K562 (cell line): Measurements from ENCODE around the gene RPL28. TPM values are rescaled to one million over a fixed set of nuclear protein-coding genes. Genes with fewer than 3 reads are reported as not detected.
"Not testable (repeated sequence)": the region's sequence is repeated elsewhere in the genome, so short reads cannot be mapped to it uniquely, and the experiment has no call there.

Experiments used
- ATAC-seq: fragments of 200-7000 bp; cut with Tn5 transposase; 3 replicates; pipeline ENCODE4 v1.9.1; 2020; ENCODE audit warnings: moderate library complexity
- BruUV-seq: library from RNA; stranded (reverse); fragments of 400-500 nt; replicated peaks from 2 replicates; lab custom pipeline; 2021; lab: Mats Ljungman, UMichigan
- CTCF ChIA-PET: fragments of 300-600 bp; formaldehyde crosslinking; extraction: SDS; loops from one replicate; lab custom pipeline; 2021; ENCODE audit warnings: low intra/inter-chr PET ratio; lab: Yijun Ruan, JAX
- POLR2A ChIA-PET: fragments of 300-600, 350-650 bp; sonication (Branson Sonifier 250); formaldehyde crosslinking; extraction: SDS; loops from one replicate; lab custom pipeline; 2021; ENCODE audit warnings: antibody characterized with exemption, inconsistent platforms; lab: Yijun Ruan, JAX
- DNase-seq, 4 experiments: peaks; one replicate each; pipeline versions ENCODE4 v3.0.0 to v3.0.0-alpha.2; 2011 to 2018; ENCODE audit warnings: low spot score in 3 of 4, mixed read lengths in 3 of 4; ENCODE audit errors: extremely low read depth in 1 of 4
- FAIRE-seq: peaks from 2 replicates; lab custom pipeline; 2011; peaks lifted over from hg19 to GRCh38; lab: Jason Lieb, UNC
- H2AFZ ChIP-seq: 2 replicates; pipeline ENCODE4 v1.6.0; 2011; ENCODE audit warnings: low read depth, low read length, control low read depth, inconsistent platforms
- H3K27ac ChIP-seq: fragments of 200-600 bp; 3 replicates; pipeline ENCODE4 v1.8.0; 2011; ENCODE audit warnings: low read depth, mild to moderate bottlenecking, control low read depth, inconsistent platforms, low read length, moderate library complexity, mixed read lengths; ENCODE audit errors: extremely low read depth
- H3K27me3 ChIP-seq, 2 experiments: fragments of 300-600 bp in 1 of 2; 2 replicates in 1 of 2; 3 replicates in 1 of 2; pipeline versions ENCODE4 v1.6.0 to v1.8.0; 2011; ENCODE audit warnings: inconsistent platforms in 2 of 2, low read length in 2 of 2, mild to moderate bottlenecking in 1 of 2, mixed read lengths in 1 of 2, moderate library complexity in 1 of 2; ENCODE audit not compliant: control insufficient read depth in 2 of 2, insufficient read depth in 2 of 2
- H3K36me3 ChIP-seq: fragments of 300-600 bp; 3 replicates; pipeline ENCODE4 v1.8.0; 2011; ENCODE audit warnings: mild to moderate bottlenecking, low read length, inconsistent platforms; ENCODE audit not compliant: control insufficient read depth, insufficient read depth
- H3K4me1 ChIP-seq, 2 experiments: fragments of 200-600 bp in 1 of 2; replicated peaks in 1 of 2; 2 replicates in 1 of 2; 3 replicates in 1 of 2; pipeline versions ENCODE4 v1.5.1 to v1.8.0; 2011; ENCODE audit warnings: inconsistent platforms in 2 of 2, low read length in 2 of 2, mild to moderate bottlenecking in 1 of 2, mixed read lengths in 1 of 2, moderate library complexity in 1 of 2; ENCODE audit not compliant: control insufficient read depth in 2 of 2, insufficient read depth in 2 of 2
- H3K4me2 ChIP-seq: 2 replicates; pipeline ENCODE4 v1.6.1; 2011; ENCODE audit warnings: low read length, control low read depth, inconsistent platforms, mixed read lengths; ENCODE audit not compliant: insufficient read depth
- H3K4me3 ChIP-seq: fragments of 200-600 bp; sonication (generic), shearing (Covaris generic); 2 replicates; pipeline ENCODE4 v1.5.1; 2016; ENCODE audit warnings: control low read depth, inconsistent platforms
- H3K79me2 ChIP-seq: fragments of 200-600 bp; 3 replicates; pipeline ENCODE4 v1.8.0; 2011; ENCODE audit warnings: low read length, inconsistent platforms; ENCODE audit not compliant: control insufficient read depth, insufficient read depth
- H3K9ac ChIP-seq, 2 experiments: 2 replicates each; pipeline versions ENCODE4 v1.6.0 to v1.6.1; 2011; ENCODE audit warnings: low read depth in 2 of 2, low read length in 2 of 2, control low read depth in 1 of 2, inconsistent platforms in 1 of 2, mild to moderate bottlenecking in 1 of 2, mixed read lengths in 1 of 2; ENCODE audit not compliant: insufficient read depth in 1 of 2
- H3K9me1 ChIP-seq: one replicate; pipeline ENCODE4 v1.6.0; 2011; ENCODE audit warnings: inconsistent platforms, mild to moderate bottlenecking, low read length, moderate library complexity; ENCODE audit not compliant: control insufficient read depth, insufficient read depth
- H3K9me3 ChIP-seq: replicated peaks from 2 replicates; pipeline ENCODE4 v1.5.1; 2011; ENCODE audit warnings: low read depth, low read length, inconsistent platforms; ENCODE audit not compliant: control insufficient read depth, insufficient read depth
- H4K20me1 ChIP-seq: replicated peaks from 2 replicates; pipeline ENCODE4 v1.6.1; 2011; ENCODE audit warnings: low read length, inconsistent platforms, mixed read lengths; ENCODE audit not compliant: control insufficient read depth, insufficient read depth
- BRCA1 ChIP-seq, 2 experiments: fragments of 450-650 bp in 1 of 2; sonication (generic) in 1 of 2; formaldehyde crosslinking in 1 of 2; IDR thresholded peaks; 2 replicates each; pipeline versions ENCODE4 v1.5.0 to v1.6.1; 2017 to 2020; ENCODE audit warnings: mild to moderate bottlenecking in 1 of 2, missing genetic modification reagents in 1 of 2
- CREM ChIP-seq: IDR thresholded peaks from 2 replicates; pipeline ENCODE4 v1.6.1; 2014; ENCODE audit warnings: antibody characterized with exemption, low read depth
- FIP1L1 ChIP-seq: fragments of 200-400 bp; formaldehyde crosslinking; IDR thresholded peaks from 2 replicates; pipeline ENCODE4 v1.6.1; 2018; ENCODE audit warnings: mild to moderate bottlenecking, low read depth, low read length; ENCODE audit not compliant: poor library complexity, severe bottlenecking
- SIX5 ChIP-seq, 2 experiments: IDR thresholded peaks; 2 replicates each; pipeline ENCODE4 v1.6.1; 2011; ENCODE audit warnings: low read length in 2 of 2, borderline replicate concordance in 1 of 2, low read depth in 1 of 2, mild to moderate bottlenecking in 1 of 2, moderate library complexity in 1 of 2; ENCODE audit not compliant: insufficient read depth in 1 of 2
- SMAD4 ChIP-seq: fragments of 250-450 bp; sonication (Bioruptor Pico); conservative IDR thresholded peaks from 2 replicates; pipeline ENCODE4 v1.8.0; 2021; ENCODE audit warnings: inconsistent platforms, mild to moderate bottlenecking, moderate library complexity
- SMC3 ChIP-seq: conservative IDR thresholded peaks from 2 replicates; pipeline ENCODE4 v1.6.1; 2011; ENCODE audit warnings: low read depth, low read length, improper control_type of control experiment; ENCODE audit not compliant: insufficient read depth
- SRF ChIP-seq, 2 experiments: fragments of 250-450, 450-650 bp in 1 of 2; sonication (Bioruptor Pico) in 1 of 2; sonication (generic) in 1 of 2; formaldehyde crosslinking; IDR thresholded peaks; 2 replicates each; pipeline versions ENCODE4 v1.5.0 to v1.5.1; 2020 to 2022; ENCODE audit warnings: mild to moderate bottlenecking in 1 of 2, missing genetic modification reagents in 1 of 2
- SRSF7 ChIP-seq: fragments of 200-400 bp; formaldehyde crosslinking; optimal IDR thresholded peaks from 2 replicates; pipeline ENCODE3; 2017; ENCODE audit warnings: mild to moderate bottlenecking, low read depth, low read length
- WGBS: fragments of 100-300 bp; shearing (Covaris generic); methylation state at CpG from one replicate; pipeline ENCODE4 v1.1.6; 2016; ENCODE audit warnings: low coverage, mixed read lengths; ENCODE audit not compliant: insufficient coverage; ENCODE audit errors: missing lambda C conversion rate; 5-methylcytosine and 5-hydroxymethylcytosine counted together
- in situ Hi-C: fragments of 300-500 bp; cut with MboI; formaldehyde crosslinking; loops from 4 replicates; pipeline ENCODE4 v1.15.0; 2018; ENCODE audit warnings: inconsistent platforms, mixed read lengths
- intact Hi-C: fragments of 100-400 bp; cut with micrococcal nuclease; formaldehyde crosslinking; loops from 2 replicates; pipeline ENCODE4 v1.14.2; 2022
- polyA plus RNA-seq, 8 experiments: library from polyadenylated mRNA; depleted of rRNA in 4 of 8; stranded (reverse) in 5 of 8; unstranded in 3 of 8; fragments of >200 nt; fragmentation: Nextera tagmentation in 2 of 8; fragmentation: Illumina TruSeq in 1 of 8; extraction: Ambion mirVana in 2 of 8; extraction: Trizol in 1 of 8; gene quantifications; 2 replicates each; pipeline versions ENCODE4 v1.2.1 to v1.2.3, GENCODE V29; 2011 to 2014; ENCODE audit warnings: inconsistent platforms in 1 of 8, missing spikeins in 1 of 8
- total RNA-seq, 7 experiments: library from RNA; depleted of rRNA in 6 of 7; stranded (reverse); fragments of >200 nt in 6 of 7; fragmentation: Illumina TruSeq in 2 of 7; extraction: Trizol in 2 of 7; gene quantifications; 2 replicates each; pipeline versions ENCODE4 v1.2.1 to v1.2.3, GENCODE V29; 2011 to 2021; ENCODE audit warnings: low replicate concordance in 1 of 7
- TF ChIP-seq, protein P1 (sequence below), 2 experiments: fragments of 450-650 bp in 1 of 2; sonication (generic) in 1 of 2; formaldehyde crosslinking in 1 of 2; IDR thresholded peaks in 1 of 2; conservative IDR thresholded peaks in 1 of 2; 2 replicates each; pipeline versions ENCODE4 v1.6.1 to v1.8.1; 2016 to 2023; ENCODE audit warnings: mild to moderate bottlenecking in 2 of 2, moderate library complexity in 2 of 2, inconsistent platforms in 1 of 2, missing genetic modification reagents in 1 of 2
- TF ChIP-seq, protein P2 (sequence below): fragments of 250-450 bp; sonication (Bioruptor Pico); IDR thresholded peaks from 2 replicates; pipeline ENCODE4 v1.9.0; 2021; ENCODE audit warnings: mild to moderate bottlenecking
- TF ChIP-seq, protein P3 (sequence below), 3 experiments: fragments of 200-800 bp in 1 of 3; sonication (Bioruptor generic) in 1 of 3; sonication (generic) in 1 of 3; formaldehyde crosslinking in 1 of 3; IDR thresholded peaks; 2 replicates each; pipeline versions ENCODE4 v1.6.1 to v1.8.0; 2016 to 2022; ENCODE audit warnings: mild to moderate bottlenecking in 2 of 3, missing compliant biosample characterization in 2 of 3, missing genetic modification characterization in 2 of 3, missing genetic modification reagents in 1 of 3

RPL28 gene
- total and polyA plus RNA-seq, 9 of the 15 experiments (the other 6 are each of a cell fraction or from before 2014, with no cell fraction given) = 124 to 3,106 (median 622) TPM

DNA sequence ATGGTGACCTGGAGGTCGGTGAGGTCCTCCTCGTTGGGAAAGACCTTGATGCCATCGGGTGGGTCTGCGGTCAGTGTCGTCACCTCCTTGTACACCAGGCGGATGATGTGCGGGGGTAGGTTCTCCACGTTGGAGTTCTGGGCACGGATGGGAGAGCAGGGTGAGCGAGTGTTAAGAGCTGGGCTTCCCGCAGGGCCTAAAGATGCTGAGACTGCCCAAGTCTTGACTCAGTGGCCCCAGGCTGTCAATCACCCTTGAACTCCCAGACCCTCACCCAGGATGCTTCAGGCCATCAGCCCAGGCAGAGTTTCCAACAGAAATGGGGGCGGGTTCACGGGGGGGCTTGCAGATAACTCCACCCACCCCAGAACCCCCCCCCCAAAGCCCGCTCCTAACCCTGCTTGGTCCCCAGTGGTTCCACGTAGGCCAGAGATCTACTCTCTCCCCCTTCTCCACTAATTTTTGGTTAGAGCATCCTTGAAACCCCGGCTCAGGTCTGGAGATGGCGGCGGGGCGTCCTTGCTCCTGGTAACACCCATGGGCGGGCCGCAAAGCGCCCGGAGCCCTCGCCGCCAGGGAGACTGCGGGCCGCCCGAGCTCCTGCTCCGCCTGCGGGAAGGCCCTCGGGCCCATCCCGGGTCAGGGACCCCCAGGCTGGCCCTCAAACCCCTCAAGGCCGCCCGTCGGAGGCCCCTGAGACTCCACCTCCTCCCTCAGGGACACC is 21.3 kb downstream of the RPL28 start (continued):
- TF ChIP-seq, protein P1, sequence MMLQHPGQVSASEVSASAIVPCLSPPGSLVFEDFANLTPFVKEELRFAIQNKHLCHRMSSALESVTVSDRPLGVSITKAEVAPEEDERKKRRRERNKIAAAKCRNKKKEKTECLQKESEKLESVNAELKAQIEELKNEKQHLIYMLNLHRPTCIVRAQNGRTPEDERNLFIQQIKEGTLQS (IDR thresholded peaks at IDR 0.05) = peak; percentile 38; the same call in 1 of the 2 replicates
- TF ChIP-seq, protein P1 (CRISPR knock-in tag; conservative IDR thresholded peaks at IDR 0.05) = no peak
- TF ChIP-seq, protein P2, sequence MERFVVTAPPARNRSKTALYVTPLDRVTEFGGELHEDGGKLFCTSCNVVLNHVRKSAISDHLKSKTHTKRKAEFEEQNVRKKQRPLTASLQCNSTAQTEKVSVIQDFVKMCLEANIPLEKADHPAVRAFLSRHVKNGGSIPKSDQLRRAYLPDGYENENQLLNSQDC (CRISPR knock-in tag) = no peak
- TF ChIP-seq BRCA1 (IDR thresholded peaks at IDR 0.05) = no peak
- no peak for TF ChIP-seq BRCA1 (CRISPR knock-in tag; IDR thresholded peaks at IDR 0.05)
- TF ChIP-seq SIX5 (IDR thresholded peaks at IDR 0.05; ENCODE audit: borderline replicate concordance in 1 of 2, insufficient read depth in 1 of 2, low read depth in 1 of 2, low read length in 2 of 2) = no peak
- TF ChIP-seq SRF (CRISPR knock-in tag; IDR thresholded peaks at IDR 0.05) = peak in 1 of 2 experiments; percentile 29; a peak in 1 of 4 replicates
- no peak for TF ChIP-seq FIP1L1
- 0 out of 2 replicates have a peak, but pooled peaks have one; percentile 22 for TF ChIP-seq CREM

DNA sequence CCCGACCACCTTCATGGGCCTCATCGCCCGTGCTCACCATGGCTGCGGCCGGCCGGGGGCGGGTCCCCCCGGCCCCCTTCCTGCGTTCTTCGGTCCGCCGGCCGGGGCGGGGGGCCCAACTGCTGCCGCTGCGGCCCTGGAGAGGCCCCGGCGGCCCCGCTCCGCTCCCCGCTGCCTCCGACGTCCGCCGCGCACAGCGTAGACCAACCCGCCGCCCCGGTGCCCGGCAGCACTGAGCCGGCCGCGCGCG is 21.7 kb downstream of the RPL28 start, which contains the start of gene UBE2S:
TSS of gene UBE2S (minus strand) at position 239 of the 250 bp plus-strand sequence. CDS start at position 40, 199 bp downstream.
- DNase-seq, CTCF ChIA-PET, intact Hi-C loops, FAIRE-seq, BruUV-seq, in situ Hi-C loops, H3K9me1 ChIP-seq, H3K27me3 ChIP-seq: not testable (repeated sequence)
- Histone ChIP-seq H3K27ac (peak within 1 kb of the TSS; percentile 100), H3K36me3 (peaks cover 42% of the 10 kb centered on the region), H3K4me2 (peak within 1 kb of the TSS; percentile 96), H3K79me2 (peaks cover 47% of the 10 kb centered on the region), H4K20me1 (peaks cover 25% of the 10 kb centered on the region), H3K4me1 (peaks cover 19 to 43% of the 10 kb centered on the region in 2 experiments), H3K9me3 (peaks cover 18% of the 10 kb centered on the region), H2AFZ (peak within 1 kb of the TSS; percentile 98), H3K9ac (peak within 1 kb of the TSS; percentile 95 to 99), H3K4me3 (peak within 1 kb of the TSS; percentile 98)
- 0% methylated on average over 9 of the region's 36 CpGs for WGBS
- POLR2A ChIA-PET = interaction anchor here (0.6 to 6.6 kb wide), 50 partner anchors 10 to 766 kb away, joined by 3 to 195 read pairs (median 4); partner anchors contain the start of genes DNAAF3, ISOC2, PPP1R12C and PPP6R1
- peak; percentile 86 for ATAC-seq
- TF ChIP-seq SMAD4 (CRISPR knock-in tag) (peak; percentile 32; the same call in 1 of the 2 replicates), SMC3 (0 out of 2 replicates have a peak, but pooled peaks have one; percentile 7), SRSF7 (peak; percentile 75)
- TF ChIP-seq, protein P3, sequence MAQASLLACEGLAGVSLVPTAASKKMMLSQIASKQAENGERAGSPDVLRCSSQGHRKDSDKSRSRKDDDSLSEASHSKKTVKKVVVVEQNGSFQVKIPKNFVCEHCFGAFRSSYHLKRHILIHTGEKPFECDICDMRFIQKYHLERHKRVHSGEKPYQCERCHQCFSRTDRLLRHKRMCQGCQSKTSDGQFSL (CRISPR knock-in tag; IDR thresholded peaks at IDR 0.05) = 0 out of 2 replicates have a peak, but pooled peaks have one; percentile 32
- TF ChIP-seq, protein P3 (tag; IDR thresholded peaks at IDR 0.05) = not testable (repeated sequence)
